Measurements from ENCODE around the gene RGS9. TPM values are rescaled to one million over a fixed set of nuclear protein-coding genes. Genes with fewer than 3 reads are reported as not detected.

The RGS9 gene
- total and polyA plus RNA-seq, 10 of the 15 experiments (the other 5 are each of a cell fraction or from before 2014, with no cell fraction given): 1.1 to 10.6 (median 5.6) TPM

DNA sequence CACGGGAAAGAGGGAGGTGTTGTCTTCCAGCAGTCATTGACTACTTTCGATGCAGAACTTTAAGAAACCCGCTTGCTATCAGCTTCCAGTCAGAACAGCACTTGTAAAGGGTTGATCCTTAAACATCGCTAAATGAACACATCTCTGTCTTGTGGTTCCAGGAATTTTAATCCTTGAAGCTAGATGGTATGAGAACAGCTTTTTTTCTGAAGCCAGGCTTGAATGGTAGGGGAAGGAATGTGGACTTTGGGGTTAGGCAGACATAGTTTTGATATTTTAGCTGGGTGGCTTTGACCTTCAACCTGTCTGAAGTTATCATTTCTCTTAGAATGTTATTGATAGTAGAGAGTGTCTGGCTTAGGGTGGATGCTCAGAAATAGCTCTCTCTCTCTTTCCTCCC, 81.1 kb downstream of the RGS9 start:
- Histone ChIP-seq H3K4me2 (ENCODE audit: control insufficient read depth, insufficient read depth) (no peak overlapping the region), H3K79me2 (ENCODE audit: control insufficient read depth, insufficient read depth, low read length) (no peaks in the 10 kb centered on the region), H3K4me1 (ENCODE audit: control insufficient read depth, insufficient read depth, low read length) (no peaks in the 10 kb centered on the region), H3K27me3 (replicated peaks in 1 of 2; ENCODE audit: control insufficient read depth in 2 of 2, insufficient read depth in 2 of 2, low read length in 1 of 2) (peaks cover 0 to 1% of the 10 kb centered on the region in 2 experiments; a peak in 2 of 4 replicates), H3K36me3 (ENCODE audit: control insufficient read depth in 2 of 2, insufficient read depth in 2 of 2, low read length in 1 of 2) (no peaks in the 10 kb centered on the region), H3K4me3 (no peak overlapping the region), H4K20me1 (ENCODE audit: control insufficient read depth, insufficient read depth) (no peaks in the 10 kb centered on the region), H3K9me3 (replicated peaks; ENCODE audit: control insufficient read depth, insufficient read depth, low read length) (no peaks in the 10 kb centered on the region), H3K27ac (ENCODE audit: control insufficient read depth, insufficient read depth) (no peak overlapping the region), H3K9ac (ENCODE audit: control insufficient read depth, insufficient read depth, low read length) (no peak overlapping the region), H2AFZ (ENCODE audit: control insufficient read depth, low read depth, low read length) (no peak overlapping the region)
- in situ Hi-C loops (cut with MboI): no loop called here
- intact Hi-C loops (cut with micrococcal nuclease; ENCODE audit: unreplicated experiment): no loop called here
- TF ChIP-seq MEF2A (IDR thresholded peaks at IDR 0.05; ENCODE audit: insufficient read depth, low read depth, low read length) (no peak), FOS (IDR thresholded peaks at IDR 0.05; ENCODE audit: borderline replicate concordance, extremely low read depth, insufficient read length) (no peak)
- 23% methylated on average over 4 of the region's 4 CpGs for WGBS (ENCODE audit: insufficient coverage, insufficient replicate concordance, low lambda C conversion rate, missing lambda C conversion rate)
- SMC1A ChIA-PET (ENCODE audit: uncharacterized antibody, unreplicated experiment): interaction anchor here (2.8 kb wide), 1 partner anchor 13 kb away, joined by 11 read pairs; no protein-coding TSS in a partner anchor
- POLR2A ChIA-PET: no interaction called here
- FAIRE-seq (no peak), DNase-seq (ENCODE audit: low read depth, low spot score) (no peak), ATAC-seq (no peak)
- BruUV-seq (replicated peaks): no TSS peak
- CTCF ChIA-PET: interaction anchor here (1.0 to 2.3 kb wide), 2 partner anchors 12 to 177 kb away, joined by 3 to 12 read pairs; no protein-coding TSS in a partner anchor
- RAD21 ChIA-PET (ENCODE audit: unreplicated experiment): no interaction called here

DNA sequence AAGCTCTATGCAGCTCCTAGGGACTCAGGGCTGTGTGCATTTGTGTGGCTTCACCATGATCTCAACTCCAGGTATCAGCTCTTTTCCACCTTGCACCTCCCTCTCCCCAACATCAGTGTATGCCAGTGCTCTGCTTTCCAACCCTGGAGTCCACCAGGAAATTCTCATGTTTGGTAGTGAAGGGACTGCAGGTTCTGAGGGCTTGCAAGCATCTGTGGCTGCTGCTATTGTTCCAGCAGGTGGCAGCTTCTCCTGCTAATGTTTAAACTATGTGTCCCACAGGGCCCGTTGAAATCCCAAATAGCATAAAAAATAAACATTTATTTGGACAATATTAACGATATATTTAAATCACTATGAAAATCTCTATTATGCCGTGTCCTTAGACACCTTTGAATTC, 82.0 kb downstream of the RGS9 start:
- intact Hi-C loops (cut with micrococcal nuclease; ENCODE audit: unreplicated experiment): no loop called here
- ChIA-PET POLR2A (no interaction called here), CTCF (interaction anchor here (1.0 to 2.3 kb wide), 3 partner anchors 11 to 946 kb away, joined by 3 to 12 read pairs (median 5); no protein-coding TSS in a partner anchor), RAD21 (ENCODE audit: unreplicated experiment) (no interaction called here), SMC1A (ENCODE audit: uncharacterized antibody, unreplicated experiment) (interaction anchor here (0.7 to 2.8 kb wide), 3 partner anchors 9 to 75 kb away, joined by 3 to 11 read pairs (median 4); no protein-coding TSS in a partner anchor)
- H3K36me3 ChIP-seq (ENCODE audit: control insufficient read depth in 2 of 2, insufficient read depth in 2 of 2, low read length in 1 of 2): no peaks in the 10 kb centered on the region
- 20% methylated on average over 3 of the region's 3 CpGs for WGBS (ENCODE audit: insufficient coverage, insufficient replicate concordance, low lambda C conversion rate, missing lambda C conversion rate)
- FAIRE-seq: no peak
- no peak overlapping the region for H2AFZ ChIP-seq (ENCODE audit: control insufficient read depth, low read depth, low read length)
- no peaks in the 10 kb centered on the region for H3K4me1 ChIP-seq (ENCODE audit: control insufficient read depth, insufficient read depth, low read length)
- no peaks in the 10 kb centered on the region for H3K9me3 ChIP-seq (replicated peaks; ENCODE audit: control insufficient read depth, insufficient read depth, low read length)
- no peaks in the 10 kb centered on the region for H4K20me1 ChIP-seq (ENCODE audit: control insufficient read depth, insufficient read depth)
- H3K9ac ChIP-seq (ENCODE audit: control insufficient read depth, insufficient read depth, low read length): no peak overlapping the region
- H3K27ac ChIP-seq (ENCODE audit: control insufficient read depth, insufficient read depth): no peak overlapping the region
- H3K4me3 ChIP-seq: no peak overlapping the region
- no peak for DNase-seq (ENCODE audit: low read depth, low spot score)
- in situ Hi-C loops (cut with MboI): no loop called here
- H3K4me2 ChIP-seq (ENCODE audit: control insufficient read depth, insufficient read depth): no peak overlapping the region
- no TSS peak for BruUV-seq (replicated peaks)
- no peaks in the 10 kb centered on the region for H3K79me2 ChIP-seq (ENCODE audit: control insufficient read depth, insufficient read depth, low read length)
- no peaks in the 10 kb centered on the region; a peak in 1 of 4 replicates for H3K27me3 ChIP-seq (replicated peaks in 1 of 2; ENCODE audit: control insufficient read depth in 2 of 2, insufficient read depth in 2 of 2, low read length in 1 of 2)
- TF ChIP-seq, protein P1, sequence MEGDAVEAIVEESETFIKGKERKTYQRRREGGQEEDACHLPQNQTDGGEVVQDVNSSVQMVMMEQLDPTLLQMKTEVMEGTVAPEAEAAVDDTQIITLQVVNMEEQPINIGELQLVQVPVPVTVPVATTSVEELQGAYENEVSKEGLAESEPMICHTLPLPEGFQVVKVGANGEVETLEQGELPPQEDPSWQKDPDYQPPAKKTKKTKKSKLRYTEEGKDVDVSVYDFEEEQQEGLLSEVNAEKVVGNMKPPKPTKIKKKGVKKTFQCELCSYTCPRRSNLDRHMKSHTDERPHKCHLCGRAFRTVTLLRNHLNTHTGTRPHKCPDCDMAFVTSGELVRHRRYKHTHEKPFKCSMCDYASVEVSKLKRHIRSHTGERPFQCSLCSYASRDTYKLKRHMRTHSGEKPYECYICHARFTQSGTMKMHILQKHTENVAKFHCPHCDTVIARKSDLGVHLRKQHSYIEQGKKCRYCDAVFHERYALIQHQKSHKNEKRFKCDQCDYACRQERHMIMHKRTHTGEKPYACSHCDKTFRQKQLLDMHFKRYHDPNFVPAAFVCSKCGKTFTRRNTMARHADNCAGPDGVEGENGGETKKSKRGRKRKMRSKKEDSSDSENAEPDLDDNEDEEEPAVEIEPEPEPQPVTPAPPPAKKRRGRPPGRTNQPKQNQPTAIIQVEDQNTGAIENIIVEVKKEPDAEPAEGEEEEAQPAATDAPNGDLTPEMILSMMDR (IDR thresholded peaks at IDR 0.05 in 2 of 3, conservative IDR thresholded peaks at IDR 0.05 in 1 of 3; ENCODE audit: control insufficient read depth in 2 of 3, extremely low read depth in 1 of 3, insufficient read depth in 1 of 3, low read depth in 3 of 3, low read length in 3 of 3): peak in 2 of 3 experiments; percentile 24 to 32; a peak in 2 of 6 replicates
- TF ChIP-seq NR2F1 (conservative IDR thresholded peaks at IDR 0.05) (no peak), RAD21 (IDR thresholded peaks at IDR 0.05; ENCODE audit: insufficient read depth, low read depth, low read length) (0 out of 2 replicates have a peak, but pooled peaks have one; percentile 11), NFXL1 (IDR thresholded peaks at IDR 0.05; ENCODE audit: borderline replicate concordance) (no peak)
- TF ChIP-seq, protein P2, sequence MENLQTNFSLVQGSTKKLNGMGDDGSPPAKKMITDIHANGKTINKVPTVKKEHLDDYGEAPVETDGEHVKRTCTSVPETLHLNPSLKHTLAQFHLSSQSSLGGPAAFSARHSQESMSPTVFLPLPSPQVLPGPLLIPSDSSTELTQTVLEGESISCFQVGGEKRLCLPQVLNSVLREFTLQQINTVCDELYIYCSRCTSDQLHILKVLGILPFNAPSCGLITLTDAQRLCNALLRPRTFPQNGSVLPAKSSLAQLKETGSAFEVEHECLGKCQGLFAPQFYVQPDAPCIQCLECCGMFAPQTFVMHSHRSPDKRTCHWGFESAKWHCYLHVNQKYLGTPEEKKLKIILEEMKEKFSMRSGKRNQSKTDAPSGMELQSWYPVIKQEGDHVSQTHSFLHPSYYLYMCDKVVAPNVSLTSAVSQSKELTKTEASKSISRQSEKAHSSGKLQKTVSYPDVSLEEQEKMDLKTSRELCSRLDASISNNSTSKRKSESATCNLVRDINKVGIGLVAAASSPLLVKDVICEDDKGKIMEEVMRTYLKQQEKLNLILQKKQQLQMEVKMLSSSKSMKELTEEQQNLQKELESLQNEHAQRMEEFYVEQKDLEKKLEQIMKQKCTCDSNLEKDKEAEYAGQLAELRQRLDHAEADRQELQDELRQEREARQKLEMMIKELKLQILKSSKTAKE (IDR thresholded peaks at IDR 0.05; ENCODE audit: low read depth, poor library complexity, severe bottlenecking): no peak
- ATAC-seq: no peak

All from GM12878 (cell line).